HCT116 (cell line): ENCODE data around the gene TIMM17A. TPM values are rescaled to one million over a fixed set of nuclear protein-coding genes. Genes with fewer than 3 reads are reported as not detected.
A peak's percentile ranks its signal among the peaks of the same experiment; 100 is the strongest.

Experiments used
- ATAC-seq: fragments of 200-7000 bp; cut with Tn5 transposase; 2 replicates; pipeline ENCODE4 v1.9.1; 2020; ENCODE audit warnings: mild to moderate bottlenecking, moderate library complexity
- BruUV-seq: library from RNA; stranded (reverse); fragments of 400-500 nt; replicated peaks from 2 replicates; lab custom pipeline; 2021; lab: Mats Ljungman, UMichigan
- CTCF ChIA-PET: fragments of 300-600 bp; sonication (Branson Sonifier 250); formaldehyde crosslinking; loops from one replicate; lab custom pipeline; 2021; ENCODE audit warnings: antibody characterized with exemption; lab: Charles Lee
- POLR2A ChIA-PET: fragments of 300-600, 350-600 bp; sonication (Branson Sonifier 250); formaldehyde crosslinking; loops from one replicate; lab custom pipeline; 2021; ENCODE audit warnings: antibody characterized with exemption; lab: Charles Lee
- RAD21 ChIA-PET, 2 experiments: fragments of 300-600 bp; sonication (Branson Sonifier 250); formaldehyde crosslinking; loops; one replicate each; lab custom pipeline; 2023; ENCODE audit warnings: low total read pairs in 2 of 2; ENCODE audit not compliant: uncharacterized antibody in 2 of 2, unreplicated experiment in 2 of 2, low non-redundant PET in 1 of 2; lab: Charles Lee
- DNase-seq: peaks from one replicate; pipeline ENCODE4 v3.0.0-alpha.2; 2010; ENCODE audit warnings: low read depth, low spot score
- H2AFZ ChIP-seq: fragments of 200-600 bp; shearing (Covaris generic), sonication (generic); 2 replicates; pipeline ENCODE4 v1.6.1; 2017; ENCODE audit warnings: low read depth, mixed run types, mixed read lengths, antibody characterized with exemption, low read length; ENCODE audit not compliant: poor library complexity, severe bottlenecking
- H3K27ac ChIP-seq: 2 replicates; pipeline ENCODE4 v1.5.1; 2012; ENCODE audit warnings: low read depth, low read length
- H3K27me3 ChIP-seq: fragments of 200-600 bp; sonication (generic); 2 replicates; pipeline ENCODE4 v1.6.1; 2016; ENCODE audit warnings: mixed run types, low read length, mixed read lengths; ENCODE audit not compliant: insufficient read depth
- H3K36me3 ChIP-seq, 2 experiments: fragments of 200-500 bp in 1 of 2; fragments of 200-600 bp in 1 of 2; sonication (Bioruptor generic) in 1 of 2; sonication (generic) in 1 of 2; 2 replicates each; pipeline versions ENCODE4 v1.5.1 to v1.6.1; 2014 to 2016; ENCODE audit warnings: low read length in 2 of 2, inconsistent platforms in 1 of 2, mixed read lengths in 1 of 2, mixed run types in 1 of 2; ENCODE audit not compliant: insufficient read depth in 2 of 2, control insufficient read depth in 1 of 2
- H3K4me1 ChIP-seq, 2 experiments: fragments of 200-600 bp in 1 of 2; sonication (generic) in 1 of 2; 2 replicates each; pipeline versions ENCODE4 v1.5.1 to v1.6.1; 2012 to 2017; ENCODE audit warnings: low read length in 2 of 2, inconsistent platforms in 1 of 2, mild to moderate bottlenecking in 1 of 2, mixed read lengths in 1 of 2, mixed run types in 1 of 2, moderate library complexity in 1 of 2; ENCODE audit not compliant: insufficient read depth in 2 of 2, control insufficient read depth in 1 of 2
- H3K4me2 ChIP-seq: fragments of 200-600 bp; sonication (generic); 2 replicates; pipeline ENCODE4 v1.6.1; 2017; ENCODE audit warnings: mixed run types, low read length, mixed read lengths
- H3K4me3 ChIP-seq, 2 experiments: fragments of 200-600 bp in 1 of 2; sonication (generic) in 1 of 2; replicated peaks in 1 of 2; 2 replicates each; pipeline ENCODE4 v1.5.1; 2011 to 2016; ENCODE audit warnings: low read length in 2 of 2, control low read depth in 1 of 2, low read depth in 1 of 2, mild to moderate bottlenecking in 1 of 2, mixed read lengths in 1 of 2, mixed run types in 1 of 2
- H3K79me2 ChIP-seq: fragments of 200-600 bp; sonication (generic); 2 replicates; pipeline ENCODE4 v1.6.1; 2017; ENCODE audit warnings: mild to moderate bottlenecking, mixed run types, low read length, moderate library complexity, mixed read lengths; ENCODE audit not compliant: insufficient read depth
- H3K9ac ChIP-seq: fragments of 200-600 bp; sonication (generic); 2 replicates; pipeline ENCODE4 v1.6.1; 2016; ENCODE audit warnings: low read length, mixed read lengths
- H3K9me2 ChIP-seq: fragments of 200-600 bp; sonication (generic), shearing (Covaris generic); 2 replicates; pipeline ENCODE4 v1.6.1; 2017; ENCODE audit warnings: mixed run types, mild to moderate bottlenecking, moderate library complexity; ENCODE audit not compliant: insufficient read depth
- H3K9me3 ChIP-seq, 2 experiments: fragments of 200-500 bp in 1 of 2; fragments of 200-600 bp in 1 of 2; sonication (Bioruptor generic) in 1 of 2; sonication (generic) in 1 of 2; 2 replicates each; pipeline ENCODE4 v1.6.1; 2014 to 2017; ENCODE audit warnings: low read length in 2 of 2, mixed read lengths in 2 of 2, inconsistent platforms in 1 of 2, low read depth in 1 of 2, mild to moderate bottlenecking in 1 of 2, mixed run types in 1 of 2, moderate library complexity in 1 of 2; ENCODE audit not compliant: control insufficient read depth in 1 of 2, insufficient read depth in 1 of 2
- H4K20me1 ChIP-seq: fragments of 200-600 bp; sonication (generic), shearing (Covaris generic); 2 replicates; pipeline ENCODE4 v1.6.1; 2017; ENCODE audit warnings: mixed run types, mild to moderate bottlenecking, moderate library complexity; ENCODE audit not compliant: insufficient read depth
- CBX3 ChIP-seq: IDR thresholded peaks from 2 replicates; pipeline ENCODE4 v1.6.1; 2012; ENCODE audit warnings: low read depth
- CEBPB ChIP-seq: IDR thresholded peaks from 2 replicates; pipeline ENCODE4 v1.6.1; 2012; ENCODE audit warnings: low read depth
- CTCF ChIP-seq, 3 experiments: fragments of 200-600 bp in 1 of 3; sonication (generic) in 1 of 3; IDR thresholded peaks in 2 of 3; conservative IDR thresholded peaks in 1 of 3; 2 replicates each; pipeline ENCODE4 v1.5.1; 2012 to 2017; ENCODE audit warnings: low read depth in 2 of 3, low read length in 2 of 3, antibody characterized with exemption in 1 of 3, borderline replicate concordance in 1 of 3, control low read depth in 1 of 3, mild to moderate bottlenecking in 1 of 3, mixed read lengths in 1 of 3, mixed run types in 1 of 3, moderate library complexity in 1 of 3; ENCODE audit not compliant: insufficient read depth in 1 of 3
- JUND ChIP-seq: IDR thresholded peaks from 2 replicates; pipeline ENCODE4 v1.6.1; 2012
- RAD21 ChIP-seq: IDR thresholded peaks from 2 replicates; pipeline ENCODE4 v1.6.1; 2012; ENCODE audit warnings: low read depth, mild to moderate bottlenecking
- SIN3A ChIP-seq: IDR thresholded peaks from 2 replicates; pipeline ENCODE4 v1.6.1; 2012; ENCODE audit warnings: low read depth
- YY1 ChIP-seq: IDR thresholded peaks from 2 replicates; pipeline ENCODE4 v1.6.1; 2011; ENCODE audit warnings: low read length, low read depth, moderate library complexity, mild to moderate bottlenecking; ENCODE audit not compliant: insufficient replicate concordance; ENCODE audit errors: extremely low read depth
- intact Hi-C: fragments of 100-400 bp; cut with micrococcal nuclease; formaldehyde crosslinking; loops from 2 replicates; pipeline ENCODE4 v1.10.0; 2022
- total RNA-seq: library from RNA; stranded (reverse); gene quantifications from one replicate; pipeline ENCODE4 v1.2.1, GENCODE V29; 2021; ENCODE audit not compliant: unreplicated experiment

TIMM17A gene
- total RNA-seq, 1 experiment from 2014 or later: 100 TPM

- no TSS peak for BruUV-seq
- H2AFZ ChIP-seq: no peak overlapping the region
- no peak overlapping the region for H3K9ac ChIP-seq
- H3K9me3 ChIP-seq: no peaks in the 10 kb centered on the region
- H3K27ac ChIP-seq: no peak overlapping the region
- POLR2A ChIA-PET: no interaction called here
- no peak for ATAC-seq
- TF ChIP-seq CBX3 (no peak), YY1 (no peak), JUND (no peak), SIN3A (no peak)
- TF ChIP-seq, all 23 proteins: peak for 0
- Histone ChIP-seq H3K4me2 (no peak overlapping the region), H3K4me1 (peaks cover 10 to 11% of the 10 kb centered on the region in 2 experiments; a peak in 3 of 4 replicates), H3K4me3 (no peak overlapping the region), H4K20me1 (no peaks in the 10 kb centered on the region), H3K79me2 (no peaks in the 10 kb centered on the region), H3K27me3 (peaks cover 11% of the 10 kb centered on the region), H3K9me2 (no peaks in the 10 kb centered on the region), H3K36me3 (no peaks in the 10 kb centered on the region)
- intact Hi-C loops: no loop called here
- ChIA-PET CTCF (interaction anchor here (1.1 kb wide), 1 partner anchor 49 kb away, joined by 5 read pairs; no protein-coding TSS in a partner anchor), RAD21 (no interaction called here)
- no peak for DNase-seq
These were observed 10.7 kb upstream of the TIMM17A start for GRCh38 chr1:201944639-201945038.

GRCh38 chr1:201945157-201945556, 10.1 kb upstream of the TIMM17A start:
- Histone ChIP-seq H3K36me3 (no peaks in the 10 kb centered on the region), H3K4me1 (peaks cover 10 to 11% of the 10 kb centered on the region in 2 experiments; a peak in 3 of 4 replicates), H3K27me3 (peaks cover 11% of the 10 kb centered on the region), H2AFZ (no peak overlapping the region), H3K79me2 (no peaks in the 10 kb centered on the region), H3K27ac (no peak overlapping the region), H3K9me3 (no peaks in the 10 kb centered on the region), H3K9me2 (no peaks in the 10 kb centered on the region), H3K4me2 (0 out of 2 replicates have a peak overlapping the region, but pooled peaks have one; percentile 21), H4K20me1 (no peaks in the 10 kb centered on the region), H3K4me3 (no peak overlapping the region), H3K9ac (no peak overlapping the region)
- intact Hi-C loops: no loop called here
- no TSS peak for BruUV-seq
- DNase-seq: no peak
- peak; percentile 36; the same call in 1 of the 2 replicates for ATAC-seq
- CTCF ChIA-PET: interaction anchor here (1.1 kb wide), 1 partner anchor 49 kb away, joined by 5 read pairs; no protein-coding TSS in a partner anchor
- TF ChIP-seq CEBPB (no peak), CTCF (IDR thresholded peaks at IDR 0.05 in 2 of 3, conservative IDR thresholded peaks at IDR 0.05 in 1 of 3; ENCODE audit: borderline replicate concordance in 1 of 3, insufficient read depth in 1 of 3, low read depth in 2 of 3, low read length in 2 of 3) (peak; percentile 13 to 55 (median 46); a peak in 4 of 6 replicates), RAD21 (peak; percentile 25; the same call in 1 of the 2 replicates)
- RAD21 ChIA-PET: no interaction called here
- POLR2A ChIA-PET: interaction anchor here (1.0 kb wide), 1 partner anchor 10 kb away, joined by 5 read pairs; the partner anchor contains the start of gene TIMM17A
